ENCODE measurements around the gene CAMLG.

The CAMLG gene

DNA sequence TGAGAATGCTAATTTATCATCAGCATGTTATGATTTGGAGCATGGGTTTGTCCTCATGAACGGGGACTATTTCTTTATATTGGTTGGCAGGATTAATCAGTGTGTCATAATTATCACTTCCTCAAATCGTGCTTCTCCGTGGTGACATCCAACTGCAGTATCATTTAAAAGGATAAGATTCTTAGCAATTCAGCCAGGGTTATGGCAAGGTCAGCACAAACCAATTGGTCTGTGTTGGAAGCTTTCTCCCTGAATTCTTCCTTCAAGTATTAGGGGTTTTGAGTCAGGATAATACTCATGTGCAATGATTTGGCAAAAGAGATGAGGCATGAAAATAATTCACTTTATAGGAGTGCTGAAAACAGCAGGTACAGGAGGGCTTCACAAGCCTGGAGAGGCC, 5.5 kb upstream of the CAMLG start:
- Histone ChIP-seq H3K4me3 (no peak overlapping the region), H3K27ac (no peak overlapping the region)
- TF ChIP-seq CTCF (IDR thresholded peaks at IDR 0.05), result no peak
- DNase-seq (ENCODE audit: low spot score), result no peak

DNA sequence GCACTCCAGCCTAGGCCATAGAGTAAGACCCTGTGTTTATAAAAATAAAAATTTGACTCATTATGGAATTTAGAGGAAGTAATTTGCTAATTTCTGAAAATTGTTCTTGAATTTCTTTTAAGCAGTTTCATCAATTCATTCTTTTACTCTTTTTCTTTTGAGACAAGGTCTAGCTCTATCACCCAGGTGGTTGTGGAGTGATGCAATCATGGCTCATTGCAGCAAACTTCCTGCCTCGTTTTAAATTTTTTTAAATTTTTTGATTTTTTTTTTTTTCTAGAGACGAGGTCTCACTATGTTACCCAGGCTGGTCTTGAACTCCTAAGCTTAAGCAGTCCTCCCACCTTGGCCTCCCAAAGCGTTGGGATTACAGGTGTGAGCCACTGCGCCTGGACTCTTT, 3.1 kb upstream of the CAMLG start:
- no peak overlapping the region for H3K4me3 ChIP-seq
- no peak for TF ChIP-seq CTCF (IDR thresholded peaks at IDR 0.05)
- H3K27ac ChIP-seq, result no peak overlapping the region
- no peak for DNase-seq (ENCODE audit: low spot score)

GRCh38 chr5:134736173-134736812, 2.1 kb upstream of the CAMLG start:
- no peak overlapping the region for H3K4me3 ChIP-seq
- TF ChIP-seq CTCF (IDR thresholded peaks at IDR 0.05), result no peak
- DNase-seq (ENCODE audit: low spot score), result no peak
- H3K27ac ChIP-seq, result no peak overlapping the region

GRCh38 chr5:134738963-134739661, 764 bp downstream of the CAMLG start:
- no peak for TF ChIP-seq CTCF (IDR thresholded peaks at IDR 0.05)
- no peak for DNase-seq (ENCODE audit: low spot score)
- peak overlapping the region; percentile 94 to 98 for H3K27ac ChIP-seq

GRCh38 chr5:134741052-134741451, 2.7 kb downstream of the CAMLG start:
- no peak overlapping the region for H3K27ac ChIP-seq
- no peak for DNase-seq (ENCODE audit: low spot score)
- H3K4me3 ChIP-seq, result no peak overlapping the region
- TF ChIP-seq CTCF (IDR thresholded peaks at IDR 0.05), result no peak

More at GRCh38 chr5:134738963-134739661, 764 bp downstream of the CAMLG start:
- H3K4me3 ChIP-seq, result peak overlapping the region; percentile 91

- no peak for TF ChIP-seq CTCF (IDR thresholded peaks at IDR 0.05)
- Histone ChIP-seq H3K4me3 (no peak overlapping the region), H3K27ac (no peak overlapping the region)
- no peak for DNase-seq (ENCODE audit: low spot score)
Measured at GRCh38 chr5:134742134-134742533, 3.8 kb downstream of the CAMLG start.

DNA sequence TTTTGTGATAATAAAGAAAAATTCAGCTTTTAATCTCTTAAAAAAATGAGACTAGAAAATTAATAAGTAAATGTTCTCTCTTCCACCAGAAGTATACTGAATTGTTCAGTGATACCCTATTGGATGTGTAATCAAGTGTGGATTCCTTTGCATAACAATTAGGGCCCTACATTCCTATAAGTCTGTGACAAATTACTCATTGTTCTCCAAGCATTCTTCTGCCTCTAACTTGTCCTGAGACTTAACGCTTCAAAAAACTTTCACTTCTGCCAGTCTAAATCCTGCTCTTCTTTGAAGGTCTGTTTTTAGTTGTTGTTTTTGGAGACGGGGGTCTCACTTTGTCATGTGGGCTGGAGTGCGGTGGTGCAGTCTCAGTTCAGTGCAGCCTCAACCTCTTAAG, 11.1 kb downstream of the CAMLG start:
- no peak for DNase-seq (ENCODE audit: low spot score)
- H3K4me3 ChIP-seq, result no peak overlapping the region
- no peak for TF ChIP-seq CTCF (IDR thresholded peaks at IDR 0.05)
- H3K27ac ChIP-seq, result no peak overlapping the region

Data from coronary artery (tissue), 2 donors.